Lower leg skin (tissue), 4 donors: ENCODE data around the gene CFAP20DC. TPM values are rescaled to one million over a fixed set of nuclear protein-coding genes. Genes with fewer than 3 reads are reported as not detected.

Source experiments
- DNase-seq, 2 donors: peaks; one replicate each; pipeline ENCODE4 v3.0.0-alpha.2; 2019; ENCODE audit warnings: low spot score in 2 of 2
- H3K4me3 ChIP-seq: fragments of 200-600 bp; sonication (generic); 2 replicates; pipeline ENCODE4 v1.5.1; 2017; ENCODE audit warnings: mild to moderate bottlenecking, low read depth; ENCODE audit not compliant: poor library complexity, severe bottlenecking
- CTCF ChIP-seq, 3 donors: fragments of 450-650 bp; IDR thresholded peaks; one replicate each; pipeline ENCODE4 v1.5.1; 2016; ENCODE audit warnings: antibody characterized with exemption in 3 of 3, mild to moderate bottlenecking in 3 of 3, moderate library complexity in 2 of 3
- POLR2A ChIP-seq, 2 donors: fragments of 450-650 bp; IDR thresholded peaks; one replicate each; pipeline ENCODE4 v1.6.1; 2016 to 2017; ENCODE audit warnings: antibody characterized with exemption in 2 of 2, mild to moderate bottlenecking in 1 of 2, moderate library complexity in 1 of 2
- WGBS, 2 donors: methylation state at CpG; one replicate each; pipeline ENCODE4 v1.1.5; 2018; 5-methylcytosine and 5-hydroxymethylcytosine counted together
- intact Hi-C: fragments of 100-400 bp; cut with DNase I; formaldehyde crosslinking; loops from one replicate; pipeline ENCODE4 v1.15.0; 2023; ENCODE audit warnings: low total_unique reads
- total RNA-seq, 4 donors: library from RNA; depleted of rRNA; stranded (reverse); fragments of >200 nt; gene quantifications; one replicate each; pipeline ENCODE4 v1.1.0, GENCODE V29; 2016

Gene CFAP20DC
- total RNA-seq, 4 donors from 2014 or later: 0.11 to 0.94 (median 0.39) TPM

GRCh38 chr3:58991623-58992022, 58.2 kb downstream of the CFAP20DC start:
- intact Hi-C loops: no loop called here
- WGBS, 2 donors: 89 to 95% methylated on average over 5 of the region's 5 CpGs
- H3K4me3 ChIP-seq: no peak overlapping the region
- no peak for TF ChIP-seq POLR2A (IDR thresholded peaks at IDR 0.05)
- no peak for TF ChIP-seq CTCF (IDR thresholded peaks at IDR 0.05)
- no peak for DNase-seq

- TF ChIP-seq POLR2A (IDR thresholded peaks at IDR 0.05): no peak
- DNase-seq: no peak
- H3K4me3 ChIP-seq: no peak overlapping the region
- intact Hi-C loops: no loop called here
Measured at GRCh38 chr3:58991026-58991425, 58.8 kb downstream of the CFAP20DC start.

GRCh38 chr3:58989955-58990354, 59.9 kb downstream of the CFAP20DC start:
- no peak for DNase-seq

GRCh38 chr3:58989163-58989562, 60.7 kb downstream of the CFAP20DC start:
- TF ChIP-seq CTCF (IDR thresholded peaks at IDR 0.05): no peak
- no peak for TF ChIP-seq POLR2A (IDR thresholded peaks at IDR 0.05)
- no peak overlapping the region for H3K4me3 ChIP-seq
- intact Hi-C loops: no loop called here
- no peak for DNase-seq

More at GRCh38 chr3:58989955-58990354, 59.9 kb downstream of the CFAP20DC start:
- H3K4me3 ChIP-seq: no peak overlapping the region
- intact Hi-C loops: no loop called here
- TF ChIP-seq CTCF (IDR thresholded peaks at IDR 0.05) (no peak), POLR2A (IDR thresholded peaks at IDR 0.05) (no peak)

GRCh38 chr3:58988041-58988440, 61.8 kb downstream of the CFAP20DC start:
- H3K4me3 ChIP-seq: no peak overlapping the region
- intact Hi-C loops: no loop called here
- 73 to 74% methylated on average over 3 of the region's 3 CpGs for WGBS, 2 donors
- no peak for DNase-seq
- TF ChIP-seq CTCF (IDR thresholded peaks at IDR 0.05): no peak
- TF ChIP-seq POLR2A (IDR thresholded peaks at IDR 0.05): no peak

- DNase-seq: no peak
- intact Hi-C loops: no loop called here
- TF ChIP-seq CTCF (IDR thresholded peaks at IDR 0.05) (no peak), POLR2A (IDR thresholded peaks at IDR 0.05) (no peak)
- no peak overlapping the region for H3K4me3 ChIP-seq
- 71 to 72% methylated on average over 4 of the region's 4 CpGs for WGBS, 2 donors
Measured at GRCh38 chr3:58986654-58987053, 63.2 kb downstream of the CFAP20DC start.
